CD4-positive, alpha-beta T cell (primary cell): ENCODE data around the gene OR56A1. TPM values are rescaled to one million over a fixed set of nuclear protein-coding genes. Genes with fewer than 3 reads are reported as not detected.

Experiments
- ATAC-seq: fragments of 200-7000 bp; cut with Tn5 transposase; one replicate; pipeline ENCODE4 v1.10.0; 2022; ENCODE audit warnings: mild to moderate bottlenecking; ENCODE audit not compliant: poor library complexity
- CTCF ChIA-PET: fragments of 350-600 bp; sonication (Branson Sonifier 250); formaldehyde crosslinking; loops from one replicate; lab custom pipeline; 2021; ENCODE audit warnings: antibody characterized with exemption, inconsistent platforms; lab: Charles Lee
- POLR2A ChIA-PET: fragments of 350-600 bp; sonication (Branson Sonifier 250); formaldehyde crosslinking; loops from one replicate; lab custom pipeline; 2021; ENCODE audit warnings: antibody characterized with exemption, inconsistent platforms; lab: Charles Lee
- DNase-seq, 14 experiments: peaks; one replicate each; pipeline ENCODE4 v3.0.0-alpha.2; 2013 to 2020; ENCODE audit warnings: mixed read lengths in 2 of 14
- H3K27ac ChIP-seq, 2 donors: one replicate each; pipeline versions ENCODE4 v1.5.1 to v1.7.0; 2013; ENCODE audit warnings: low read length in 2 of 2, low read depth in 1 of 2, mild to moderate bottlenecking in 1 of 2
- H3K27me3 ChIP-seq, 2 experiments: 1 replicate in 1 of 2; 2 replicates in 1 of 2; pipeline versions ENCODE4 v1.6.1 to v1.7.0; 2013; ENCODE audit warnings: low read length in 2 of 2, control low read depth in 1 of 2, mild to moderate bottlenecking in 1 of 2, moderate library complexity in 1 of 2; ENCODE audit not compliant: insufficient read depth in 2 of 2, control insufficient read depth in 1 of 2
- H3K36me3 ChIP-seq: one replicate; pipeline ENCODE4 v1.6.1; 2013; ENCODE audit warnings: low read length, control low read depth; ENCODE audit not compliant: insufficient read depth
- H3K4me1 ChIP-seq: one replicate; pipeline ENCODE4 v1.6.1; 2013; ENCODE audit warnings: low read length, control low read depth; ENCODE audit not compliant: insufficient read depth
- H3K4me3 ChIP-seq: one replicate; pipeline ENCODE4 v1.5.1; 2013; ENCODE audit warnings: mild to moderate bottlenecking, low read length, moderate library complexity
- H3K9me3 ChIP-seq, 2 experiments: 1 replicate in 1 of 2; 2 replicates in 1 of 2; pipeline versions ENCODE4 v1.6.1 to v1.7.0; 2013; ENCODE audit warnings: low read length in 2 of 2, mild to moderate bottlenecking in 2 of 2, control low read depth in 1 of 2, moderate library complexity in 1 of 2; ENCODE audit not compliant: control insufficient read depth in 1 of 2, insufficient read depth in 1 of 2
- H3K27ac Mint-ChIP-seq: one replicate; pipeline ENCODE4 v1.8.0; 2020; ENCODE audit warnings: mixed read lengths
- H3K27me3 Mint-ChIP-seq: one replicate; pipeline ENCODE4 v1.8.0; 2021; ENCODE audit warnings: mixed read lengths
- H3K36me3 Mint-ChIP-seq: one replicate; pipeline ENCODE4 v1.8.0; 2021; ENCODE audit warnings: low read depth, mixed read lengths
- H3K4me1 Mint-ChIP-seq: one replicate; pipeline ENCODE4 v1.8.0; 2021; ENCODE audit warnings: low read depth, mixed read lengths
- H3K4me3 Mint-ChIP-seq: one replicate; pipeline ENCODE4 v1.8.0; 2020; ENCODE audit warnings: mild to moderate bottlenecking, mixed read lengths
- H3K9me3 Mint-ChIP-seq: one replicate; pipeline ENCODE4 v1.8.0; 2020; ENCODE audit warnings: mixed read lengths
- intact Hi-C, 2 experiments: fragments of 100-400 bp; cut with DNase I in 1 of 2; cut with micrococcal nuclease in 1 of 2; formaldehyde crosslinking; loops; one replicate each; pipeline versions ENCODE4 v1.15.1 to v1.9.0; 2023 to 2025; cut with DNase I, micrococcal nuclease
- total RNA-seq, 174 experiments: library from RNA in 2 of 174; stranded (reverse) in 2 of 174; gene quantifications; one replicate each; pipeline ENCODE4 v1.2.3 and lab custom pipeline; 2021 to 2026
- TF ChIP-seq, protein P1 (sequence below): fragments of 200-600 bp; IDR thresholded peaks from one replicate; pipeline ENCODE4 v1.8.0; 2022; ENCODE audit warnings: antibody characterized with exemption, mild to moderate bottlenecking

Gene OR56A1
- total RNA-seq, 2 experiments from 2014 or later, result not detected

- Mint-ChIP-seq H3K9me3 (no peaks in the 10 kb centered on the region), H3K4me3 (no peak overlapping the region), H3K27me3 (peaks cover 18% of the 10 kb centered on the region), H3K36me3 (no peaks in the 10 kb centered on the region), H3K4me1 (no peaks in the 10 kb centered on the region), H3K27ac (no peak overlapping the region)
- intact Hi-C loops, result no loop called here
- DNase-seq (no peak), ATAC-seq (no peak)
- H3K27me3 ChIP-seq, result peaks cover 0 to 4% of the 10 kb centered on the region in 2 experiments
- H3K27ac ChIP-seq, result no peak overlapping the region
- ChIA-PET POLR2A (no interaction called here), CTCF (no interaction called here)
- H3K4me3 ChIP-seq, result no peak overlapping the region
- H3K4me1 ChIP-seq, result no peaks in the 10 kb centered on the region
- TF ChIP-seq, protein P1, sequence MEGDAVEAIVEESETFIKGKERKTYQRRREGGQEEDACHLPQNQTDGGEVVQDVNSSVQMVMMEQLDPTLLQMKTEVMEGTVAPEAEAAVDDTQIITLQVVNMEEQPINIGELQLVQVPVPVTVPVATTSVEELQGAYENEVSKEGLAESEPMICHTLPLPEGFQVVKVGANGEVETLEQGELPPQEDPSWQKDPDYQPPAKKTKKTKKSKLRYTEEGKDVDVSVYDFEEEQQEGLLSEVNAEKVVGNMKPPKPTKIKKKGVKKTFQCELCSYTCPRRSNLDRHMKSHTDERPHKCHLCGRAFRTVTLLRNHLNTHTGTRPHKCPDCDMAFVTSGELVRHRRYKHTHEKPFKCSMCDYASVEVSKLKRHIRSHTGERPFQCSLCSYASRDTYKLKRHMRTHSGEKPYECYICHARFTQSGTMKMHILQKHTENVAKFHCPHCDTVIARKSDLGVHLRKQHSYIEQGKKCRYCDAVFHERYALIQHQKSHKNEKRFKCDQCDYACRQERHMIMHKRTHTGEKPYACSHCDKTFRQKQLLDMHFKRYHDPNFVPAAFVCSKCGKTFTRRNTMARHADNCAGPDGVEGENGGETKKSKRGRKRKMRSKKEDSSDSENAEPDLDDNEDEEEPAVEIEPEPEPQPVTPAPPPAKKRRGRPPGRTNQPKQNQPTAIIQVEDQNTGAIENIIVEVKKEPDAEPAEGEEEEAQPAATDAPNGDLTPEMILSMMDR, result no peak
- no peaks in the 10 kb centered on the region for H3K36me3 ChIP-seq
- no peaks in the 10 kb centered on the region for H3K9me3 ChIP-seq
Observed at GRCh38 chr11:6040874-6041273, 10.3 kb upstream of the OR56A1 start.

GRCh38 chr11:6027501-6027900 is 3.1 kb downstream of the OR56A1 start:
- no peak overlapping the region for H3K4me3 Mint-ChIP-seq
- no peaks in the 10 kb centered on the region for H3K9me3 ChIP-seq
- CTCF ChIA-PET, result no interaction called here
- H3K4me1 Mint-ChIP-seq, result no peaks in the 10 kb centered on the region
- no peaks in the 10 kb centered on the region for H3K36me3 ChIP-seq
- no peaks in the 10 kb centered on the region for H3K9me3 Mint-ChIP-seq
- H3K4me3 ChIP-seq, result no peak overlapping the region
- no peak overlapping the region for H3K27ac ChIP-seq
- no peak overlapping the region for H3K27ac Mint-ChIP-seq
- no peaks in the 10 kb centered on the region for H3K36me3 Mint-ChIP-seq
- no peaks in the 10 kb centered on the region for H3K4me1 ChIP-seq
- ATAC-seq (no peak), DNase-seq (no peak)
- intact Hi-C loops, result no loop called here
- H3K27me3 ChIP-seq, result peaks cover 8 to 9% of the 10 kb centered on the region in 2 experiments
- POLR2A ChIA-PET, result no interaction called here
- H3K27me3 Mint-ChIP-seq, result peaks cover 38% of the 10 kb centered on the region
- TF ChIP-seq, protein P1, result no peak

DNA sequence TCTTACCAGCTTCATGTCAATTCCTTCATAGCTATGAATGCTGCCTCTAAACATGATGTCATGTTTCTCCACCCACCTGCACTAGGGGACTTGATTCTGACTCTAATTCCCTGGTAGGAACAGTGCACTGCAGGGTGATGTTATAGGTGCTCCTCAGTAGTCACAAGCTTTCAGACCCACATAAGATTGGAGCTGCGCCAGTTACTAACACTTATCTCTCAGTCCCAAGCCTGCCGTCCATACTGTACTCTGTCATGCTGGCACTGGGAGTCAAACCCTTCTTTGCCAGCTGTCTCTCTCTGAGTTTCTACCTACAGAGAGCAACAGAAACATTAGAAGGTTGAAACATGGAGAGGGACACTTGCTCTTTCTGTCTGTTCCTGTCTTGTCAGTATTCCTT is 5.5 kb downstream of the OR56A1 start:
- no peak overlapping the region for H3K4me3 Mint-ChIP-seq
- no peaks in the 10 kb centered on the region for H3K9me3 ChIP-seq
- peaks cover 4 to 14% of the 10 kb centered on the region in 2 experiments for H3K27me3 ChIP-seq
- intact Hi-C loops, result loop anchor here in 1 of 2 experiments (2.0 kb wide), 1 partner anchor 290 kb away; no protein-coding TSS in a partner anchor
- ChIA-PET CTCF (no interaction called here), POLR2A (no interaction called here)
- no peak overlapping the region for H3K27ac ChIP-seq
- no peak overlapping the region for H3K27ac Mint-ChIP-seq
- H3K4me1 Mint-ChIP-seq, result no peaks in the 10 kb centered on the region
- ATAC-seq (no peak), DNase-seq (no peak)
- H3K4me1 ChIP-seq, result no peaks in the 10 kb centered on the region
- no peaks in the 10 kb centered on the region for H3K36me3 ChIP-seq
- H3K4me3 ChIP-seq, result no peak overlapping the region
- H3K27me3 Mint-ChIP-seq, result peaks cover 49% of the 10 kb centered on the region
- no peaks in the 10 kb centered on the region for H3K9me3 Mint-ChIP-seq
- TF ChIP-seq, protein P1, result no peak
- no peaks in the 10 kb centered on the region for H3K36me3 Mint-ChIP-seq
